ENCODE measurements around the gene DPPA4. TPM values are rescaled to one million over a fixed set of nuclear protein-coding genes. Genes with fewer than 3 reads are reported as not detected.

Gene DPPA4
- total and polyA plus RNA-seq, 12 donors, result 0.01 TPM; not detected in 11

DNA sequence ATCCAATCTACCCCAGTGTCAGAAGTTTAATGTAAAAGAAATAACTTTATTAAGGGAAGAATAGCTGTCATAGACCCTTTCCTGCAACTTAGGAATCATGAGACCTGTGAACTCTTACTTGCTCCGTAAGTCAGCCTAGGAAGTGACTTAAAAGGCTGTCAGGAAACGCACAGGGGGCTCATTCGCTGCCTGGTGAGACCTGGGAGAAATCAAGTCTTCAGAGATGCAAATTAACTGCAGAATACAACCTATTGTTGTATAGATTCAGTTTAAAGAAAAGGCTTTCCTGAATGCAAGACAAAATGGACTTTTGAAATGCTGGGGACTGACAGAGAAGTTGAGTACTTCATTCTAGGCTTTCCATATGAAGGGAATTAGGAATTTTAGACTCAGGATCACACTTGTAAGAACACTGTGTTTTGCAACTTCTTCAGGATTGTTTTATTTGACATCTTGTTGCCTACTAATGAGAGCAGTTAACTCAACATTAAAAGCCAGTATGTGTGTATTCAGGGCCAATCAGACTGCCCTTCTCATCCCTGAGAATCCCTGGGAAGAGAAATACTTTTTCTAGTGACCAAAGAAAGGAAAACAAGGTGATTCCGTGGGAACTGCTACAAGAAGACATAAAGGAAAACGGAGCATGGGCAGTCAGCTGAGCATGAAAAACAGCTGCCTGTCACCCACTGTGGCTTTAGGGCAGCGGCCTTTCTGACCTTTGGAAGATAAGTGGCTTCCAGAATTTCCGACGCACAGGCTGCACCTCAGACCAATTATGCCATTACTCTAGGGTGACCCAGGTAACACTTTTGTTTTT lies 18.5 kb upstream of the DPPA4 start:
- Histone ChIP-seq H3K9me3 (no peaks in the 10 kb centered on the region), H3K4me3 (no peak overlapping the region), H3K36me3 (no peaks in the 10 kb centered on the region), H3K27ac (no peak overlapping the region), H3K27me3 (peaks cover 0 to 19% (median 5%) of the 10 kb centered on the region in 7 donors), H3K4me1 (no peaks in the 10 kb centered on the region)
- ATAC-seq (no peak), DNase-seq (no peak)
- intact Hi-C loops (cut with DNase I), result no loop called here
- no peak for TF ChIP-seq CTCF (IDR thresholded peaks at IDR 0.05)
- WGBS, 2 donors, result 46 to 50% methylated on average over 8 of the region's 8 CpGs

DNA sequence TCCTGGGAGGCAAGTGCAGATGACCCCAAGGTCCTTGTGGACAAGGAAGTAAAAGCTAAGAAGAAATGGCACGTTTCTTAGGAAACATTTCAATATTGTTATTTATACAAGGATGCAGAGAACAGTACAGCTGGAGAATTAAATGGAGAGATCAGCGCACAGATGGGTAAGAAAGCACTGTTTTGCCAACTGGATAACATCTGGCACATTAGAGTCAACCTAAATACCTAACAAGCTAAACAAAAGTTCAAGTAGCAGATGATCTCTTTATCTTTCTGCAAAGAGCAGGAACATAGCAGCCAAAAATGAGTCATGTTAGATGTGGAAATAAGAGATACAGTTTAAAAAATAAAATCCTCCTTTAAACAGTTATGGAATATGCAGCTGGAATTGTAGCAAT lies 15.7 kb upstream of the DPPA4 start:
- no peak for ATAC-seq
- no peak overlapping the region for H3K27ac ChIP-seq
- H3K9me3 ChIP-seq, result no peaks in the 10 kb centered on the region
- WGBS, 2 donors, result 50 to 57% methylated on average over 2 of the region's 2 CpGs
- H3K36me3 ChIP-seq, result no peaks in the 10 kb centered on the region
- peaks cover 0 to 19% (median 5%) of the 10 kb centered on the region in 7 donors for H3K27me3 ChIP-seq
- TF ChIP-seq CTCF (IDR thresholded peaks at IDR 0.05), result no peak
- no peak overlapping the region for H3K4me3 ChIP-seq
- intact Hi-C loops (cut with DNase I), result no loop called here
- no peak for DNase-seq
- H3K4me1 ChIP-seq, result no peaks in the 10 kb centered on the region

DNA sequence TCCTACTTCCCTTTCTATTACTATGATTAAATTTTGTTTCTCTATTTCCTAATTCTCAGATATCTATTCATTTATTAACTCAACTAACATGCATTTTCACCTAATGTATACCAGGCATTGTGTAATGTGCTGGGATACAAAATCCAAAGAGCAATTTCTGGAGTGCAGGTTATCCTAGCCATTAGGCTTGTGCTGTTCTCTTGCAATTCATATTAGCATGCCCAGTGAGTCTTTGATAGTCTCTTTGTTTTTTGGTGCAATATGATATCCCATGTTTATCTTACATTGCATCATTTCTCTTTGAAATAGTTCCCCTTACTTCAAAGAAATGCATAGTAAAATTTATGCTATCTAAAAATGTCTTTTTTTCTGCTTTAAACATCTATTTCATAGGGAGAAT lies 13.9 kb upstream of the DPPA4 start:
- no peak overlapping the region for H3K4me3 ChIP-seq
- intact Hi-C loops (cut with DNase I), result no loop called here
- H3K4me1 ChIP-seq, result no peaks in the 10 kb centered on the region
- H3K9me3 ChIP-seq, result no peaks in the 10 kb centered on the region
- H3K27me3 ChIP-seq, result peaks cover 0 to 8% (median 5%) of the 10 kb centered on the region in 7 donors
- DNase-seq (no peak), ATAC-seq (no peak)
- no peaks in the 10 kb centered on the region for H3K36me3 ChIP-seq
- no peak for TF ChIP-seq CTCF (IDR thresholded peaks at IDR 0.05)
- H3K27ac ChIP-seq, result no peak overlapping the region

GRCh38 chr3:109346770-109347295 lies 9.5 kb upstream of the DPPA4 start:
- H3K4me3 ChIP-seq, result no peak overlapping the region
- TF ChIP-seq CTCF (IDR thresholded peaks at IDR 0.05), result no peak
- no peaks in the 10 kb centered on the region for H3K27me3 ChIP-seq
- intact Hi-C loops (cut with DNase I), result no loop called here
- H3K27ac ChIP-seq, result no peak overlapping the region
- H3K4me1 ChIP-seq, result no peaks in the 10 kb centered on the region
- DNase-seq (no peak), ATAC-seq (no peak)
- H3K36me3 ChIP-seq, result no peaks in the 10 kb centered on the region
- peaks cover 0 to 8% (median 0%) of the 10 kb centered on the region in 11 donors for H3K9me3 ChIP-seq
- WGBS, 2 donors, result 83 to 88% methylated on average over 3 of the region's 3 CpGs

Measured in heart right ventricle (tissue), 16 donors.